NCI-H1092 treated with DMSO at 0.1 percent for 48 hours (cell line): ENCODE results near the gene MINAR1.

Experiments
- DNase-seq: peaks from one replicate; lab custom pipeline; 2025; lab: John Stamatoyannopoulos, UW

Gene MINAR1

DNA sequence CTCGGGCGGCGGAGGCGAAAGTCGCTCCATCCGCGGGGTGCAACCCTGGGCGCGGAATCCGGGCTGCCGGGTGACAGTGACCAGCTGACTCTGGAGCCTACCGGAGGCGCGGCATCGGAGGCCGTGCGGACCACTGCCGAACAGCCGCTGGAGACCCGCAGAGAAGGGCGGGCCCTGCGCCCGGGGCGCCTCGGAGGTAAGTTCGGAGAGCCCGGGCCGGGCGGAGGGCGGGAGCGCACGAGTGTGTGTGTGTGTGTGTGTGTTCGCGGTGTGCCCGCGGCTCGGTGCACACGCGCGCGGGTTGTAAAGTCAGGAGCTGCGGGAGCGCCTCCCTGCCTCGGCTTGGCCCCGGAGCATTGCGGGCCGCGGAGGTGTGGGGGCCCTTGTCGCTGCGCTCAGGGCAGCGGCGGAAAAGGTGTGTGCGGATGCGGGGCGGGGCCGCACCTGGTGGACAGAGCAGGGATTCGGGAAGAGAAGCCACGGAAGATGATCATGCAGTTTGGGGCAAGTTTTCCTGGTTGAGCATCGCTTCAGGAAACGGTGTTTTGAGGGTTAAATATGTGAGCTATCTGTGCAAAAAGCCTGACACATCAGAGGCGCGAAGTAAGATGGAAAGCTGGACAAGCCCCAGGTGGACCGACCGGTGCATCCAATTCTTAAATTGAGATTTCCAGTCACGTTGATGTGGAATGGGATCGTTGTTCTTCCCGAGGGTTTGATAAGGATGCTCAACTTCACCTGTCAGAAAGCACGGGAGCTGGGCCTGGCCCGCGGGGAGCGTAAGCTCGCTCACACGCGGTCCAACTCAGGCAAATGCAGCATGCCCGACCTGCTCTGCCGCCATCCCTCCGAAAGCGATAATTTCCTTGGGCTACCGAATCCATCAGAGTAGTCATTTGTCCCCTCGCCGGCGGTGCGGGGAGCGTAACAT lies 474 bp downstream of the MINAR1 start:
- no peak for DNase-seq

DNA sequence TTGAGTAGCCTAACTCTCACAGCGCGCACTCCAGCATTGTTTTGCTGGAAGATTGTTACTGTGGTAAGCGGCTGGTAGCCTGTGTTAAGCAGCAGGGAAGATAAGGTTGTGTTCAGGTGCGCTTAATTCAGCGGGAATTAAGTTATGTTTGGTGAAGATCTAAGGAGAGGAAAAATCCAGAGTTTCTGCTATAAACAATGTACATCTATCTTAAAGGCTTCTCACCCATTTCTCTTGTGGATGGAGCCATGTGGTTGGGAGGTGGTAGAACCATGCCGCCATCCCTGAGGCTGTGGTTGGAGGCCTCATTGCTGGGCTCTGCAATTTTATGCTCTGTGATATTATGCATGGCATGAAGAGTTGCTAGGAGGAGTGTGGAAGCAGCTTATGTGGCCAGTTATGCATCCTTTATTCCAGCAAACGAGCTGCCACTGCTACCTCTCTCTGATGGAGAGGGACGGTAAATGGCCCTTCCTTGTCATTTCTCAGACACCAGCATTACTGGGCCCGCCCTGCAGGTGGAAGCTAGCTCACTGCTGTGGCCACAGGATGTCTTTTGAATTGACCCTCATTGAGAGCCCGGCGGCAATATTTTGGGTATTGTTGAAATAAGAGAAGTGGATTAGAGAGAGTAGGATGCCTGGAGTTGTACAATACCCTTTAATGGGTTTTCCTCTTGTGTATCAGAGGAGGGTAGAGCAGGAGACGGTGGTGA lies 1.3 kb downstream of the MINAR1 start:
- no peak for DNase-seq

DNA sequence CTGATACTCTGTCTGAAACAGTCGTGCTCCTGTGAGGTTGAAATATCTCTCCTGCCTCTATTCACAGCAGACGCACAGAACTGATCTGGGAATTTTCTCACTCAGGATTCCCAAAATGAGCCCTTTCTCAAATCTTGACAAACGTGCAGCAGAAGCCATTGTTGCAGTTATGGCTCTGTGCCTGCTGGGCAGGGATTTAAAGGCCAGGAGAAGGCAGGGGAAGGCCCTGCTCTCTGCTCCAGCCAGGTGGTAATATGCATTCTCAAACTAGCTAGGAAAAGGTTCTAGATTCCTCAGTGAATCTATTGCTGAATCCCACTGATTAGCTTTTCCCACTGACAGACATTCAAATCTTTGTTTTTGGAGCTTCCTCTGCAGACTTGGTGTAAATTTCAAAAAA lies 2.2 kb downstream of the MINAR1 start:
- no peak for DNase-seq

DNA sequence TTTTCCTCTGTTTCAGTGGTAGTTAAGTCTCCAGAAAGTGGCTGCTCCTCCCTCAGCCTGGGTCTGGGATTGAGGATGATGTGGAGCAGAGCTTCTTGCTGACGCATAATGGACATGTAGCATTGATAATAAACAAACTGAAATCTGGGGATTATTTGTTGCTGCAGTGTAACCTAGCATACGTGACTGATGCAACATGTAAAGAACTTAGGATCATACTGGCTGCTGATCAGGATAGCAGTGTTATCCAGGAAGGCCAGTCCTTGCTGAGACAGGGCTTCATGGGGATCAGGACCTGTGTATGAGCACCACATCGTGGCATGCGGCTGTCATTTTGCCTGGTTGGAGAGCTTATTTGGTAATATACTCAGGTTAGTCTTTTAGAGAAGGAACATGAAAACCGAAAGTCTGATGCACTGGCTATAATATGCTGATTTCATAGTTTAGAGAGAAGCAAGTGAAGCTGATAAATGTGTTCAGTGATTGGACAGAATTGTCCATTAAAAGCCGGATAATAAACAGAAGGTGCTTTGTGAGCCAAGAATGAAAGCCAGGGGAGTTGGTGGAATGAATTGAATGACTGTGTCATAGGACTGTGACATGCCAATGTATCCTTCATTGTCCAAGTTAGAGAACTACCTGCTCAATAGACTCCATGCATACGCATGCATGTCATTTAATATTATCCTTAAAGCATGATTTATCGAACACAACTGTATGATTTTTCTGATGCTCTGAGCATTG lies 4.1 kb downstream of the MINAR1 start:
- DNase-seq, result no peak

GRCh38 chr15:79437275-79438000 lies 5.3 kb downstream of the MINAR1 start:
- DNase-seq, result no peak

GRCh38 chr15:79439236-79439635 lies 7.1 kb downstream of the MINAR1 start:
- DNase-seq, result no peak

GRCh38 chr15:79440355-79440908 lies 8.3 kb downstream of the MINAR1 start:
- DNase-seq, result no peak

DNA sequence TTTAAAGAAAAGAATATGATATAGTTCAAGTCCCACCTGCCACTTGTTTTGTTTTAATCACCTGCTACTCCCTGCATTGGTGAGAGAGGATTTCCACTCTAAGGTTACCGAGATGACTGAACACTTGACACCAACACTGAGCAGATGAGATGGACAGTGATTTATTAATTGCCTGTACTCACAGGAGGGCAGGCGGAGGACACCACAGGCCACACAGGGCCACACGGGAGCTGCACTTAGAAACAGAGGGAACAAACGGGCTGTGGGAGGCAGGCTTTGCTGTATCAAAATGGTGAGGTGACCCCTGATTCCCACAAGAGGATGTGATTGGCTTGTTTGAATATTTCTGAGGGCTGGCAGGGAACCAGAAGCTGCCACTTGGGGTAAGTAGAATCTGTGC lies 10.8 kb downstream of the MINAR1 start:
- no peak for DNase-seq

GRCh38 chr15:79447060-79447459 lies 14.9 kb downstream of the MINAR1 start:
- no peak for DNase-seq

GRCh38 chr15:79450648-79451047 lies 18.5 kb downstream of the MINAR1 start:
- no peak for DNase-seq

GRCh38 chr15:79451361-79451999 lies 19.3 kb downstream of the MINAR1 start:
- DNase-seq, result no peak

GRCh38 chr15:79452244-79453051 lies 20.3 kb downstream of the MINAR1 start:
- DNase-seq, result no peak

DNA sequence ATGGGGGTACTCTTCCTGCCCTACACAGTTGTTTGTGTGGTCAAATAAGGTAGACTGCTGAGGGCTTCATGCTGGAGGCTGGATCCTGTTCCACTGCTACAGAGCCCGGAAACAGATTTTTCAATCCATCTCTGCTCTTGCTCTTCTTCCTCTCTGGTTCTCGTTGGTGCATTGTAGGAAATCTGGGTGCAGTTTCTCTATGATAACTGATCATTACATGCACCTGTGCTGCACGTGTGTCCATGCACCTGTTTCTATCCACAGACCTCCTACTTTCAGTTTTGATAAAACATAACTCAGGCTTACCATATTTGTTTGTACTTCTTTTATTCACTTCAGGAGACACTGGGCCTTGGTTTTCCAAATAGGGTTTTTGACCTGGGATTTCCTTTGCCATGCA lies 21.3 kb downstream of the MINAR1 start:
- DNase-seq, result no peak

- DNase-seq, result no peak
Measured at GRCh38 chr15:79454063-79454462, 21.9 kb downstream of the MINAR1 start.

DNA sequence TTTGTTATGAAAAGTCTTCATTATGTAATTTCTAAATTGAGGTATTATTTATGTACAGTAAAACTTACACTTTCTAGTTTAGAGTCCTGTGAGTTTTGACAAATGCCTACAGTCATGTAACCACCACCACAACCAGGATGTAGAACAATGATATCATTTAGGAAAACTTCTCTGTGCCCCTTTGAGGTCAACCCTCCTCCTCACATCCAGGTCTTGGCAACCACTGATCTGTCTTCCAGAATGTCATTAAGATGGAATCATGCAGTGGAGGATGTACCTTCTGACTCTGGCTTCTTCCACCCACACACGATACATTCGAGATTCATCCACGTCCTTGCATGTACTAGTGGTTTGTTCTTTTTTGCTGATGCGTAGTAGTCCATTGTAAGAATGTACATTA lies 23.2 kb downstream of the MINAR1 start:
- no peak for DNase-seq

GRCh38 chr15:79455943-79456342 lies 23.8 kb downstream of the MINAR1 start:
- no peak for DNase-seq

GRCh38 chr15:79458491-79458890 lies 26.4 kb downstream of the MINAR1 start:
- no peak for DNase-seq

DNA sequence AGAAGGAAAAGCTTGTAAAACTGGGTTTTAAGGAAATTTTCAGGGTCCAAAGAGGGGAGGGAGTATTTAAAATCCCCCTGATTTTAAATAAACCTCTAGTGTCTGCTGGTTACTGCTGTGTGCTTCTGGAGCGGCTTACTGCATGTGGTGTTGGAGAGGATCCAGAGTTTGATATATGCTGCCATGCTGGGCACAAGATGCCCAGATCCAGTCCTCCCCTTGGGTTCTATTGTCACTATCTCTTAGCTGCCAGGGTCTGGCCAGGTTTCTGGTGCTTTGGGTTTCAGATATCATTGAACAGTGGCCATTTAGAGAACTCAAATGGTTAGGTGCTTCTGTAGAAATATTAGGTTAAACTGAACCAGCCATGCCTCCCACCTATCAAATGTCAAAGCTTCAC lies 27.5 kb downstream of the MINAR1 start:
- DNase-seq, result no peak

DNA sequence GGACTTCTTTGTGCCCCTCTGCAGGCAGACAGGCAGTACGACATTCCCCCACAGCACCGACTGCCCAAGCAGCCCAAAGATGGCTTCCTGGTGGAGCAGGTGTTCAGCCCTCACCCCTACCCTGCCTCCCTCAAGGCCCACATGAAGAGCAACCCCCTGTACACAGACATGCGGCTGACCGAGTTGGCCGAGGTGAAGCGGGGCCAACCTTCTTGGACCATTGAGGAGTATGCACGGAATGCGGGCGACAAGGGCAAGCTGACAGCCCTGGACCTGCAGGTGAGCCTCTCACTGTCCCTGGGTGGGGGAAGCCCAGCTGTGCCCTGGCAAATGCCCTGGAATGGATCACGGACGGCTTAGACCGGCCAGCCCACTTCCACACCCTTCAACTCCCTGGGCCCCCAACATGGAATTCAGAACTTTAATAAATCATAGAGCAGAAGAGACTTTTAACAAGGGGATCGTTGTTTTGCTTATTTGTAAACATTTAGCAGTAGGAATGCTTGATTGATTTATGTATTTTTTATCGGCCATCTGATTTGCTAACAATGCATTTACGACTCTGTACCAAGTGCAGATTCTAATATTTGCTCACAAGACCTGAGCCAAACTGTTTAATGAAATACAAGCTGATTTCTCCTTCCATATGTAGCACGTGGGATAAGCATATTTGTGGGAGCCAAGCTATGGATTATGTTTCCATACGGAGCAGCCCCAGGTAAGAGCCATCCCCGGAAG lies 31.1 kb downstream of the MINAR1 start:
- DNase-seq, result no peak
